GM21528 (cell line): ENCODE measurements around the gene BARX1.
"Not testable (repeated sequence)": the region's sequence is repeated elsewhere in the genome, so short reads cannot be mapped to it uniquely, and the experiment has no call there.

Source experiments
- ATAC-seq: cut with Tn5 transposase; IDR thresholded peaks from one replicate; pipeline ENCODE4 v1.9.1; 2021; ENCODE audit warnings: mild to moderate bottlenecking, moderate library complexity; ENCODE audit not compliant: unreplicated experiment, low FRiP score

BARX1 gene

GRCh38 chr9:93952784-93953495, 2.2 kb downstream of the BARX1 start:
- no peak for ATAC-seq

GRCh38 chr9:93952119-93952783, 2.9 kb downstream of the BARX1 start:
- no peak for ATAC-seq

GRCh38 chr9:93951655-93952118, 3.5 kb downstream of the BARX1 start:
- no peak for ATAC-seq

- ATAC-seq, result no peak
Measured at GRCh38 chr9:93950619-93951601, 4.2 kb downstream of the BARX1 start.

- ATAC-seq, result no peak
Measured at GRCh38 chr9:93949694-93950449, 5.3 kb downstream of the BARX1 start.

GRCh38 chr9:93949073-93949693, 6.0 kb downstream of the BARX1 start:
- no peak for ATAC-seq

GRCh38 chr9:93948441-93949072, 6.6 kb downstream of the BARX1 start:
- ATAC-seq, result no peak

GRCh38 chr9:93947409-93948070, 7.6 kb downstream of the BARX1 start:
- ATAC-seq, result no peak

- ATAC-seq, result no peak
Measured at GRCh38 chr9:93946338-93946712, 8.8 kb downstream of the BARX1 start.

GRCh38 chr9:93945400-93946337, 9.5 kb downstream of the BARX1 start:
- ATAC-seq, result no peak

GRCh38 chr9:93944011-93944410, 11.1 kb downstream of the BARX1 start:
- no peak for ATAC-seq

GRCh38 chr9:93942161-93942560, 13.0 kb downstream of the BARX1 start:
- no peak for ATAC-seq

GRCh38 chr9:93941493-93941892, 13.7 kb downstream of the BARX1 start:
- no peak for ATAC-seq

GRCh38 chr9:93940951-93941350, 14.2 kb downstream of the BARX1 start:
- ATAC-seq, result no peak

- ATAC-seq, result not testable (repeated sequence)
Measured at GRCh38 chr9:93939589-93939988, 15.6 kb downstream of the BARX1 start.

GRCh38 chr9:93937193-93937592, 18.0 kb downstream of the BARX1 start:
- ATAC-seq, result no peak

GRCh38 chr9:93931905-93932304, 23.2 kb downstream of the BARX1 start:
- ATAC-seq, result no peak

GRCh38 chr9:93930070-93930469, 25.1 kb downstream of the BARX1 start:
- no peak for ATAC-seq
